NCI-H510A treated with DMSO at 0.1 percent for 48 hours (cell line): ENCODE results near the gene ZFYVE21.

Source experiments
- DNase-seq: peaks from one replicate; lab custom pipeline; 2025; lab: John Stamatoyannopoulos, UW

The ZFYVE21 gene

DNA sequence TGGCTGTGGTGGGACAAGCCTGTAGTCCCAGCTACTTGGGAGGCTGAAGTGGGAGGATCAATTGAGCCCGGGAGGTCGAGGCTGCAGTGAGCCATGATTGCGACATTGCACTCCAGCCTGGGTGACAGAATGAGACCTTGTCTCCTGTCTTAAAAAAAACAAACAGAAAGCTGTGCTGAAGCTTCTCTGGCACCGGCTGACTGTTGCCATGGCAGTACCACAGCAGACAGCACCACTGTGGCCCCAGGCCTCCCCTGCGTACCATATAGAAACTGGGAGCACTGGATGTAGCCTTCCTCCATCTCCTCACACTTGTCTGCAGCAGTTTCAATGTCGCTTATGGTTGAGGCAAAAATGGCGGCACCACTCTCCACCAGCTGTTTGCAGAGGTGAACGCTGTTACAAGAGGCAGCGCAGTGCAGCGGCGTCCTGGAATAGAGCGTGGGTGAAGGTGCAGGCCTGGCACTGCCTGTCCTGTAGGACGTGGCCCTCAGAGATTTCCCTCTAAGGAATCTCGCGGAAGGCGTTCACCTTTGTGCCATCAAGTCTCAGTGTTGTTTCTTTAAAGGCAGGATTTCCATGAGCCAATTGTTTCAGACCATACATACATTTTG lies 21.9 kb downstream of the ZFYVE21 start:
- no peak for DNase-seq

DNA sequence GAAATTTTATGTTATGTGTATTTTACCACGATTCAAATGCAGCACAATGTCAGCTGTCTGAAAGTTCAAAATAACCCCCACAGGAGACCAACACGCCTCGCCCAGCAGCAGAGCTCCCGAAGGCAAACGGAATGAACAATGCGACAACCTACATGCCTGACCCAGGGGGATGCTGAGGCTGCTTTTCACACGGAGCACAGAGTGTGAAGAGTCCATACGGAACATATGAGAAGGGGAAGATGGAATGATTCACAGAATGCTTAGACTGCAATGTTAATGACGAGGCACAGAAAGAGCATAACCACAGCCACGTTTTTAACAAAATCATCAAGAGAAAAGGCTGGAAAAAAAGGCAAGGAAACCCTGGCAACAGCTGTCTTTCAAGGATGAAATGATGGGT lies 22.6 kb downstream of the ZFYVE21 start:
- no peak for DNase-seq

DNA sequence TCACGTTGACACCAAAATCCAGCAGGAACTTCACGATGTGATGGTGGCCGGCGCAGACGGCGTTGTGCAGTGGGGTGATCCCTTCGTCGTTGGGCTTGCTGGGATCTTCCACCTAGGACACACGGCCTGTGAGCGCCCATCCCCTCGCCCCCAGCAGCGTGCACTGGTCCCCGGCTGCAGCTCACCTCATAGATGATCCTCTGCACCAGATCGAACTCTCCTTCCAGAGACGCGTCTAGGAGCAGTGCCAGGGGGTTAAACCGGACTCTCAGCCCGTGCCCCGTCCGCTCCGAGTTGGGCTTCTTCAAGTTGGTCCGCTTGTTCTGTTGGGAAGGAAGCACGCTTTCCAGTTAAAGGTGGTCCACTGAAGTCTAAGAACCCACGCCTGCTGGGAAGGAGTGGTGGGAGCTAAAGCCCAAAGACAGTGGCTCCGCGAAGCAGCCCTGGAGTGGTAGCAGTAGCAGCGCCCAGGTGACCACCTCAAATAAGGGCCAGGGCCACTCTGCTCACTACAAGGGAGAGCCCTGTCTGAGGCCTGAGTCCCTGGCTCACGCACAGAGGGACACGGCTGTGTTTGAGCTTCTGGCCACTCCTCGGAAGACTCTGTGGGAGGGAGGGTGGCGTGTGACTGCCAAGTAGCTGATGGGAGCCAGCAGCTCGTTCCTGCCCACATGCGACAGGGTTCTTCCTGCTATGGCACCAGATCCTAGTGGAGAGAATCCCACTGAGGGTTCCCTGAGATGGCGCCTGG lies 23.3 kb downstream of the ZFYVE21 start:
- DNase-seq = no peak

DNA sequence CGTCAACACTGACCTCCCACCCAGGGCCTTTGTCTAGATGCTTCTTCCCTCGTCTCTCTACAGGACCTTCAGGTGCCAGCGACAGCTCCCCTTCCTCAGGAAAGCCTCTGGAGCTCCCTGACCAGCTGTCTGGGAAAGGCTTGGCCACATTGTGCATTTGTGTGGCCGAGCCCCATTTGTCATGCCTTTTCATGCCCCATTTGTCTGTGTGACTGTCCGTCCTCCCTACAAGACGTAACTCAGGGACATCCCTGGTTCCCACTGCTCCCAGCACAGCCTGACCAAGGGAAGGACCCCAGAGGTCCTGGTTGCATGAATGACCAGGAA lies 23.8 kb downstream of the ZFYVE21 start:
- DNase-seq = no peak

DNA sequence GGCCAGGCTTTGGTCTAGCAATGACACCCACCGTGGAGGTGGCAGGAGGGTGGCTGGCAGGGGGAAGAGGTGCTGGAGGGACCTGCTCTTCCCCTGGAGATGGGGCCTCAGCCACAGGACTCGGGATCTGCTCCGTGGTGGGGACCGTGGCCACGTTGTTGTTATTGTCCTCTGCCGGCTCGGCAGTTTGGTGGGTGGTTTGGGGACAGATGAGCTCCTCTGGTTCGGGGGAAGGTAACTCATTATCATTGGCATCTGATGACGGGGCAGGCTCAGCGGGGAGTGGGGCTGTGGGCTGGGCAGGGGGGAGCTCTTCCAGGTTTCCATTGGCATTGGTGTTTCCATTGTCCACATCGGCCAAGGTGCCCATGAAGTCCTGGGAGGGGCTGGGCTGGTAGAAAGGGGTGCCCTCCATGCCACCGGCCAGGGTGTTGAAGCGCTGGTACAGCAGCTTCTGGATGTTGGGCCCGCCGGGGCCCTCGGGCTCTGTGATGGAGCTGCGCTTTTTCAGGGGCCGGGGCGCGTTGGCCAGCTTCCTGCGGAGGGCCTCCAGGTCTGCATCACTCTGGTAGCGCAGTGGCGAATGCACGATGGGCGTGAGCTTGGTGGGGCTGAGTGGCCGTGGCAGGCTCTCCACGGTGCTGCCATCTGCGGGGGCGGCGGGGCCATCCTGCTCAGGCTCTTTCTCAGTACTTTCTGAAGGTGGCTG lies 24.3 kb downstream of the ZFYVE21 start:
- no peak for DNase-seq

DNA sequence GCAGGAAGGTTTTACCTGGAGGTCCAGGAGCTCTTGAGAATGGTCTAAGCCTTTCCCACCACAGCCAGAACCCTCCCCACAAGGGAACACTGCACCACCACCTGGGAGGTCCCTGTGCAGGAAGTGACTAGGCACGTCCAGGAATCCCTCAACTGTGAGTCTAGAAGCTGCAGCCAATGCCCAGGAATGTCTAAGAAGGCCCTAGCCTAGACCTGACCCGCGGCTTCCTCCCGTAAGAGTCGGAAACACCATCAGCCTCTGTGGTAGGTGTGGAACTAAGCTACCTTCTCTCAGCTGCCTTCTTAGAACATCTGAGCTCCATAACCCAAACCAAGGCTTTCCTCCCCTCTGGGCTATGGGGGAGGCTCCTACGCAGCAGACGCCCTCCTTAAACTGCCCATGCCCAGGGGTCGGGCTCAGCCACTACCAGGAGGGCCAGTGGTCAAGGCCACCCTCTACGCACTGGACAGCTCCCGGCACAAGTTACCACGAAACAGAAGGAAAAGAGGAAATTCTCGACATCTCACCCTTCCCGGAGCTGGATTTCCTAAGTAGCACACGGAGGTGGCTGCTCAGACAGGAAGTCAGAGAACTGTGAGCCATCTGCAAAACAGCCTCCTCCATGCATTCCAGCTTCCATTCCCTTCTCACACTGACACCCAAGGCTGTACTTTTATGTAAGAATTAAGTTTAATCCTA lies 25.5 kb downstream of the ZFYVE21 start:
- DNase-seq = no peak

DNA sequence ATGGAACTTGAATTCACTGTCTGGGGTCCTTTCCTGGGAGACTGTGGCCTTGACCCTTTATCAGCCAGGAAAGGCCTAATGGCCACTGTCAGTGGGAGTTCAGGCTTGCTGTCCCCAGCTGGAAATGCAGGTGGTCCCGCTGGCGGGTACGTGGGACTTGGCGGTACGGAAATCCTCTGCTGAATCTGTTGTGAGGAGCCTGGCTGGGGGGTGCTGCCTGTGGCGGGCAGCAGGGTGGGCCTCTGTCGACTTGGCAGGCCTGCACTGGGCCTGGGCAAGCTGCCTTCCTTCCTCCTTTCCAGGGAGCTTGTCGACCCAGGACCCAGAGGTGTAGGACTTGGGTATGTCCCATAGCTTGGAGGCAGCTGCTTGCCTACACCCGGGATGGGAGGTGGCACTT lies 26.3 kb downstream of the ZFYVE21 start:
- DNase-seq = no peak

DNA sequence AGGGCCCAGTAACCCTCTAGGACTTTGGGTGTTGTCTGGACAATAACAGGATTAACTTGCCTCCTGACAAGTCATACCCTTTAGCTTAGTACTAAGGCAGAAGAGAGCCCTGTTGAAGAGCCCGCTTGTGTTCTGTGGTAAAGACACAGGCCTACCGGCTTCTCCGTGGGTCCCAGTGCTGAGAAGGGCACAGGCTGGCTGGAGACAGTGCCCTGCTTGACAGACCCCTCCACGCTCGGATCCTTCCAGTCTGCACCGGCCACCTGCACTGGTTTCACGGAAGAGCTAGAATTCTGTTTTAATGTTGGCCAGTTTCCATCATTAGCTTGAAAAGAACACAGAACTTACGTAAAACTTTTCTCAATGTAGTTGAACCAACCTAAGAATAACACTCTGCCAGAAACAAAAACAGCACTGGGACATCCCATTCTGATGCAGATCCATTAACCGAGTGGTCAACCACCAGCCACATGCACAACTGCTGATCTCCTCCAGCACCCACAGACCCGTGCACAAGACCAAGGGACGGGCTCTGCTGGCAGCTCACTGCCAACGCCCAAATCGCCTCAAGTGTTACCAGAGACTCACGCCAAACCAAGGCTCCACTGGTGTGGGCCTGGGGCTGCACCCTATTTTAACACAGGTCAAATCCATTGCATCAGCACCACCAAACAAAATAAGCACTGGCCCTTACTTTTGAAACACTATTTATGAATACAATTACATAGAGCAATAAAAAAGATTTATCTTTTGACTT lies 27.1 kb downstream of the ZFYVE21 start:
- DNase-seq = no peak

DNA sequence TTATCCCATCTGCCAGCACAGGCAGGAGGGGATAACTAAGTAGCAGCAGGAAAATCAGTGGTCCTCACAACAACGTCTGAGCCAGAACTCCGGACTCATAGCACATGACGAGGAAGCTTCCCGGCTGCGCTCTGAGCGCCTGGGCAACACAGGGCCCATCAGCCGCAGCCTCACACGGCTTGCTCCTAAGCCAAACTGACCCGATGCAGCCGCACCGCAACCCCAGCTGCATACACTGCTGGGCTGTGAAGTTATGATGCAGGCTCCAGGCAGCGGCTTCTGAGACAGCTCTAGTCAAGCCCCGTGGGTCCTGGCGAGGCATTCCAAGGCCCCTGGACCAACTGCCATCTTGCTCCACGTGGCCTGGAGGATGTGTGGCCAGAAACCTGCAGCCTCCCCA lies 28.1 kb downstream of the ZFYVE21 start:
- DNase-seq = no peak

DNA sequence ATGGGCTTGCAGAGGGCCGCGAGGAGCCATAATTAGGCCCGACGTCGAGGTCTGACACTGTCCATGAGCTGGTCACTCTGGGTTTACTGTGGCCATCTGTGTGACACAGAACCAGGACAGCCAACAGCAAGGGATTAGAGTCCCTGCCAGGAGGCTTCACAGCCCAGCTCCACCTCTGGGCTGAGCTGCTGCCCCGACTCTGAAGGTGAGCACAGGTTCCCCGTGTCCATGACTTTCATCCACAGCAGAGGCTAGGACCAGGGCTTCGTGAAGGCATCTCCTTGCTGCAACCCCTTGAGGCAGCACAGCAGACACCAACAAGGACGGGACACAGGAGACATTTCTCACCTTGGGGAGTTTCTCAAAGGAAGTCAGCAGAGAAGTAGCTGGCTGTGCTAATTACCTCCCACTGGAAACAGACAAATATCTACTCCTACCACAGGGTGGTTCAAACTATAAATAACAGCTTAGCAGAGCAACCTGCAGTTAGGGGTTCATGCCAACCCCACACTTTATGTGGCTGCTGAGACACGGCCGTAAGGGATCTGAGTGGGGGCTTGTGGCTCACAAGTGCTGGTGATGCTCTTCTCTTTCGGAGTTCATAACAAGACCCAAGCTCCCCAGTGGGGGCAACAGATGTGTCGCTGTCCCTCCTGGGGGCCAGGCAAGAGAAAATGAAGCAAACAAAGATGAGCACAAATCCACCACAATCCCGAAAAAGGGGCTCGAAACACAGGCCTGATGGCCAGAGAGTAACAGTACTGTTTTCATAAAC lies 29.2 kb downstream of the ZFYVE21 start:
- DNase-seq = no peak

DNA sequence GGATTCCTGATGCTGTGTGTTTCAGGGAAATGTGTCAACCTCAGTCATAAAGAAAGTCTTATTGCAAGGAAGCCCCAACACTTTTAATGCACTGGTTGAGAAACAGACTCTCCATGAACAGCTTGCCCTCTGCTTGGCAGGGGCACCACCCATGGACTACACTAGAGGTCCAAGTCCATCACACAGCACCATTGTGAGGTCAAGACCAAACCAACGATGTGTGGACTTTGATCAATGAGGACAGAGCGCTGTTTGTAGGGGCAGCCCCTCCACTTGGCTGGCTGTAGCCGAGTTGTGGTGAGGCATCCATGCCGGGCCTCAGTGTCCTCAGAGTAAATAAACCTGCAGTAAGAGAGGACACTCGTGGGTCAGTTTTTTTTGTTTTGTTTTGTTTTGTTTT lies 29.8 kb downstream of the ZFYVE21 start:
- no peak for DNase-seq

DNA sequence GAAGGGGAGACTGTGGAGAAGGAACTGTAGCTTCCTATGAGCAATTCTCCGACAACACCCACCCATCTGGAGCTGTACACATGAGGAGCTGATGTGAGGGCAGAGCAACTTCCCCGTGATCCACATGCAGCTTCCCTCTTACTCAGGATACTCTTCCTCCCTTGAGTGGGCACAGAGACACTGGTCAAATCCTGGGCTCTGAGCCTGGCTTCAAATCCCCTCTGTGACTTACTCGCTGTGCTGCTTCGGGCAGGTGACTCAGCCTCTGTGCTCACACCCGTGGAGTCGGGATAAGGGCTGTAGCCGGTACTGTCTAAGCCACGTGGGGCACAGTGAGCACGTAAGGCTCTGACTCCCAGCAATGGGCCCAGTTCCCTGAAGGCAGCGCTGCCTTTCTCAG lies 31.1 kb downstream of the ZFYVE21 start:
- no peak for DNase-seq

DNA sequence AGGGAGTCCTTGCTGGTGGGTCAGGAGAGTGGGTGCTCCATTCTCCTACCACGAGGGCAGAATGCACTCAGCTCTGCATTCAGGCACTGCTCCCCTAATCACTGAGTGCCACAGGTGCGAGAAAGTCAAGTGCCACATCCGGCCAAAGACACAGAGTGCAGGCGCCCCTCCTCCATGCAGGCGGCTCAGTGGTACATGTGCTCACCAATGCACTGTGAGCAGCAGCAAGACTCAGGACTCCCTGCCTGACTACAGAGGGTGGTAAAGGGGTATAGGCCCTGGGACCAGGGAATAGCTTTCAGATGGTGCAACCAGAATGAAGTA lies 32.9 kb downstream of the ZFYVE21 start:
- DNase-seq = peak; percentile 49

DNA sequence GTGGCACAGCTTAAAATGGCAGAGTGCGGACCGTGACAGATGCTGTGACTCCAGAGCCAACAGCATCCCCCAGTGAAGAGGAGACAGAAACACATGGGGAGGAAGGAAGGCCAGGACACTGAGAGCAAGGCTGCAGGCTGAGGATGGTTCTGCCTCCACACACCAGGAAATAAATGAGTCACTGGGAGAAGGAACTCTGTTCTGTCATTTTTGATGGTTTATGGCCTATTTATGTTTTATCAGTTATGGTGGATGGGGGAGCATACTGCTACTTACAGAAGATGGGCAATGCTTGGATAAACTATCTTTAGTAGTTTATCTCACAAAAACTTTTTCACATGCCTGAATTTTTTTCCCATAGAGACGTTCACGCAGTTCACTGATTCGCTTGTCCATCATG lies 33.8 kb downstream of the ZFYVE21 start:
- DNase-seq = no peak

DNA sequence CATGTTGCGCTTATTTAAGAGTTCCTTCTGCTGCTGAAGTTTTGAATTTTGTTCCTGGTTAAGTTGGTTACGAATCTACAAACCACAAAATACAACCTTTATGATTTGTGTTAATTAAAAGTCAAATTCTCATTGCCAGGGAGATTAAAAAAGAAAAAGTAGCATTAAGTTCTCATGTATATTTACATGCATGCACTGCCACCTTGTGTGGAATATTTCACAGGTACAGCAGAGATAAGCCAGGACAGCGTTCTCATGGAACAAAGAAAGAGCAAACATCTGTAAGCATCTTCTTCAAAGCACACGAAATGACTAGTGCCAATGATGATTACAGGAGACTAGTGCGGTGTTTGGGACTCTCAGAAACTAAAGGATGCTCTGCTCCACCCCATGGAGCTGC lies 34.2 kb downstream of the ZFYVE21 start:
- DNase-seq = no peak

DNA sequence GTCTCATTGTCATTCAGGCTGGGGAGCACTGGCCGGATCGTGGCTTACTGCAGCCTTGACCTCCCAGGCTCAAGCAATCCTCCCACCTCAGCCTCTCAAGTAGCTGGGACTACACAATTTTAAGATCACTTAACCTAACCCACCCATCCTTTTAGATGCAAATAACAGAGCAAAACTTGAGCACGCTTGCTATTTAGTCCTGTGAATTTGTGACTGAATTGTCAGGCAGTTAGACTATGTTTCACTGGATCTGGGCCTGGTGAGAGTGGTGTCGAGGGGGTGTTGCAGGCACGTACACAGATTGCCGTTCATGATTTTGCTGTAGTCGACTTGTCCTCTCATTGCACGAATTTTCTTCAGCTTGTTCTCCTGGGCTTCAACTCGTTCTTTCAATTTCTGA lies 38.2 kb downstream of the ZFYVE21 start:
- DNase-seq = no peak

DNA sequence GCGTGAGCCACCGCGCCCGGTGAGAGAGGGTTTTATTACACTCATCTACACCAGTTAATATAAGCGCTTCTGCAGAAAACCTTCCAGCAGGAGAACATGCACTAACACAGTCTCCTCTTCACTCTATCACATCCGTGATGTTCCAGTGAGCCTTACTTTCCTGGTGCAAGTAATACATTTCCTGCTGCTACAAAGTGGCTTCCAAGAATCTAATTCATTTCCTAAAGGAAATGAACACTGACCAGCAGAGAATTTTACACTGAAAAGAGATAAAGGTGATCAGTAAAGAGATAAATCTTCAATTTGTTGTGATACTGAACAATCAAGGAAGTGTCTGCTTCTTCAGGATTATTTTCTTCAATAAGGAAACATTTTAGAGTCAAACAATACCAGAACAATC lies 39.5 kb downstream of the ZFYVE21 start:
- DNase-seq = no peak

DNA sequence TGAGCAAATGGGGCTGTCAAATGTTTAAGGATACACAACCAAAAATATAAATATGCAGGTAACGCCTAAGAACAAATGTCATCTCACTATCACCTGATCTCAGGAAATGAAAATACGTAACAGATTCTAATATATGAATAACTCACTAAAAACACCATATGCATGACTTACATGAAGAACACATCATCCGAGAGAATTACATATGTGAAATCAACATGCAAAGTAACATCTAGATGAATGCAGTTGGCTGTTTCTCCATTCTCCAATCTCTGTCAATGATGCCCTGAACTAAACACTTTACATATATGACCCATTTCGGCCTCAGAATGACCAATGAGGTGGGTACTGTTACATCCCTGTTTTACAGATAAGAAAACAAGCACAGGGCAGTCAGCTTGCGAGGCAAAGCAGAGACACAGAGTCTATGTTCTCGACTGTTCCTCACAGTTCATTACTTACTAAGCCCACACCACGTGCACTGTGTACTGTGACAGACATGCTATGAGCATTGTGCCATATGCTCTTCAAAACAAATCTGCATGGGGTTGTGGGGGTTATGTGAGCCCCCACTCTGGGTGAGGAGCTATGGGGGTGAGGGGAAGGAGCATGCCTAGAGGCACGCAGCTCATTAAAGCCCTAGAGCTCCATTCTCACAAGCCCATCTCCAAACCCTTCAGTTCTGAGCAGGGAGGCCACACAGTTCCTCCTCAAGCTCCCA lies 42.6 kb downstream of the ZFYVE21 start:
- DNase-seq = no peak

DNA sequence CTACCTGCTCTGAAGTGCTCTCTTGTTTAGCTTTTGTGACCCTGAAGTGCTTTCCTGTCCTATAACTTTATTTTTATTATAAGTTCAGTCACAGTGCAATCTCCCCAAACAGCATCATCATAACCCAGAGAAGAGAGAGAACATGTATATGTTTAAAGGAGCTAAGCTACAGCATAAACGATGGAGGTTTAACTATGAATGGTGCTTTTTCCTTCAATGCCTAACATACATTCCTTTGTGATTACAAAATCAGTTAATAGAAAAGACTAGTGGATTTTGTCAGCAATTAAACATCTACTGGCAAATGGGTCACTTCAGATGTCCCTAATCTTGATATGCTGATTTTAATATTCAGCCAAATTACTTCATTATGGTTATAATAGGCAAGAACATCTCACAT lies 46.4 kb downstream of the ZFYVE21 start:
- no peak for DNase-seq

DNA sequence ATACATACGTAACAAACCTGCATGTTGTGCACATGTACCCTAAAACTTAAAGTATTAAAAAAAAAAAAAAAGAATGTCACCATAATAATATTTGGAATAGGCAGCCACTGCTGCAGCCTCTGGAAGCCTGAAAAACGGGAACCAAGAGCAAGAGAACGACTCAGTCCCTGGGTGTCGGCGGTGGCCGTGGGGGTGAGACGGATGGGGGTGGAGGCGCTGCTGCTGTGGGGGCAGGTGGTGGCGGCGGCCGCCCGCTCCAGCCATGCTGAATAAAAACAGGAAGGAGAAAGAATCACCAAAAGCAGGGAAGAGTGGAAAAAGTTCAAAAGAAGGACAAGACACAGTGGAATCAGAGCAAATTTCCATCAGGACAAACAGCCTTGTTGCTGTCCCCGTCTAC lies 46.9 kb downstream of the ZFYVE21 start:
- DNase-seq = no peak
